ENCODE measurements around the gene C7. TPM values are rescaled to one million over a fixed set of nuclear protein-coding genes. Genes with fewer than 3 reads are reported as not detected.
A peak's percentile ranks its signal among the peaks of the same experiment; 100 is the strongest.
"Not testable (repeated sequence)": the region's sequence is repeated elsewhere in the genome, so short reads cannot be mapped to it uniquely, and the experiment has no call there.

C7 gene
- 11.7 and 22.3 TPM in 2 replicates for total RNA-seq (2021)
- Bru-seq, nascent RNA: percentile 52 among the genes with signal in this experiment
- BruChase-seq, experiment 1, labeled RNA remaining after a 2-hour chase: percentile 52 among the genes with signal in this experiment
- percentile 48 among the genes with signal in this experiment for BruChase-seq, experiment 2, labeled RNA remaining after a 6-hour chase
- long read RNA-seq, full-length matches to known transcripts: 56 of 76 reads
- long read RNA-seq, partial matches to known transcripts: 7 of 76 reads
- long read RNA-seq, other reads (novel, unspliced or antisense): 13 of 76 reads

- TF ChIP-seq EZH2 (IDR thresholded peaks at IDR 0.05; ENCODE audit: borderline replicate concordance, low read depth, low read length, poor library complexity, severe bottlenecking) (no peak), CTCF (conservative IDR thresholded peaks at IDR 0.05; ENCODE audit: low read depth, low read length) (no peak)
- no TSS peak for BruUV-seq (replicated peaks)
- POLR2A ChIA-PET (ENCODE audit: low non-redundant PET): no interaction called here
- intact Hi-C loops (cut with micrococcal nuclease; ENCODE audit: unreplicated experiment): loop anchor here (5.0 to 10.0 kb wide), 2 partner anchors 363 to 616 kb away; no protein-coding TSS in a partner anchor
- Histone ChIP-seq H3K9me3 (ENCODE audit: low read depth, low read length, poor library complexity, severe bottlenecking) (no peaks in the 10 kb centered on the region), H3K27me3 (replicated peaks; ENCODE audit: insufficient read depth, low read depth, low read length, poor library complexity) (no peaks in the 10 kb centered on the region), H3K4me3 (ENCODE audit: low read depth, low read length, poor library complexity, severe bottlenecking) (no peak within 1 kb of the TSS), H3K36me3 (ENCODE audit: insufficient read depth, low read length, poor library complexity, severe bottlenecking) (no peaks in the 10 kb centered on the region), H3K27ac (ENCODE audit: low read depth, low read length, poor library complexity, severe bottlenecking) (no peak within 1 kb of the TSS), H3K4me1 (ENCODE audit: insufficient read depth, low read length, poor library complexity, severe bottlenecking) (peaks cover 9% of the 10 kb centered on the region)
- CTCF ChIA-PET: no interaction called here
- DNase-seq (ENCODE audit: low spot score): peak; percentile 39
These were observed at the start of gene C7 for GRCh38 chr5:40909264-40909663. Gene C7, plus strand, starts transcription at chr5:40909497. Its CDS starts 114 bp downstream, at chr5:40909611.

- TF ChIP-seq CTCF (conservative IDR thresholded peaks at IDR 0.05; ENCODE audit: low read depth, low read length) (no peak), EZH2 (IDR thresholded peaks at IDR 0.05; ENCODE audit: borderline replicate concordance, low read depth, low read length, poor library complexity, severe bottlenecking) (no peak)
- Histone ChIP-seq H3K4me3 (ENCODE audit: low read depth, low read length, poor library complexity, severe bottlenecking) (no peak overlapping the region), H3K9me3 (ENCODE audit: low read depth, low read length, poor library complexity, severe bottlenecking) (peaks cover 3% of the 10 kb centered on the region), H3K27ac (ENCODE audit: low read depth, low read length, poor library complexity, severe bottlenecking) (no peak overlapping the region), H3K4me1 (ENCODE audit: insufficient read depth, low read length, poor library complexity, severe bottlenecking) (no peaks in the 10 kb centered on the region), H3K27me3 (replicated peaks; ENCODE audit: insufficient read depth, low read depth, low read length, poor library complexity) (no peaks in the 10 kb centered on the region), H3K36me3 (ENCODE audit: insufficient read depth, low read length, poor library complexity, severe bottlenecking) (no peaks in the 10 kb centered on the region)
- ChIA-PET CTCF (no interaction called here), POLR2A (ENCODE audit: low non-redundant PET) (no interaction called here)
- BruUV-seq (replicated peaks): no TSS peak
- intact Hi-C loops (cut with micrococcal nuclease; ENCODE audit: unreplicated experiment): no loop called here
- DNase-seq (ENCODE audit: low spot score): no peak
These were observed 48.6 kb upstream of the C7 start for GRCh38 chr5:40860711-40861110.

GRCh38 chr5:40865004-40865403 lies 44.3 kb upstream of the C7 start:
- CTCF ChIA-PET; POLR2A ChIA-PET (ENCODE audit: low non-redundant PET); intact Hi-C loops (cut with micrococcal nuclease; ENCODE audit: unreplicated experiment); H3K9me3 ChIP-seq (ENCODE audit: low read depth, low read length, poor library complexity, severe bottlenecking); H3K27me3 ChIP-seq (replicated peaks; ENCODE audit: insufficient read depth, low read depth, low read length, poor library complexity); H3K4me3 ChIP-seq (ENCODE audit: low read depth, low read length, poor library complexity, severe bottlenecking); DNase-seq (ENCODE audit: low spot score); H3K36me3 ChIP-seq (ENCODE audit: insufficient read depth, low read length, poor library complexity, severe bottlenecking); H3K4me1 ChIP-seq (ENCODE audit: insufficient read depth, low read length, poor library complexity, severe bottlenecking); BruUV-seq (replicated peaks): not testable (repeated sequence)
- H3K27ac ChIP-seq (ENCODE audit: low read depth, low read length, poor library complexity, severe bottlenecking): peak overlapping the region; percentile 29

- BruUV-seq (replicated peaks): no TSS peak
- CTCF ChIA-PET: no interaction called here
These were observed 42.5 kb upstream of the C7 start for GRCh38 chr5:40866844-40867243.

More at GRCh38 chr5:40866844-40867243, 42.5 kb upstream of the C7 start:
- Histone ChIP-seq H3K27me3 (replicated peaks; ENCODE audit: insufficient read depth, low read depth, low read length, poor library complexity) (no peaks in the 10 kb centered on the region), H3K4me1 (ENCODE audit: insufficient read depth, low read length, poor library complexity, severe bottlenecking) (peaks cover 9% of the 10 kb centered on the region), H3K9me3 (ENCODE audit: low read depth, low read length, poor library complexity, severe bottlenecking) (peaks cover 3% of the 10 kb centered on the region), H3K27ac (ENCODE audit: low read depth, low read length, poor library complexity, severe bottlenecking) (no peak overlapping the region), H3K36me3 (ENCODE audit: insufficient read depth, low read length, poor library complexity, severe bottlenecking) (no peaks in the 10 kb centered on the region), H3K4me3 (ENCODE audit: low read depth, low read length, poor library complexity, severe bottlenecking) (no peak overlapping the region)
- DNase-seq (ENCODE audit: low spot score): no peak
- intact Hi-C loops (cut with micrococcal nuclease; ENCODE audit: unreplicated experiment): no loop called here
- POLR2A ChIA-PET (ENCODE audit: low non-redundant PET): no interaction called here
- TF ChIP-seq EZH2 (IDR thresholded peaks at IDR 0.05; ENCODE audit: borderline replicate concordance, low read depth, low read length, poor library complexity, severe bottlenecking): no peak
- TF ChIP-seq CTCF (conservative IDR thresholded peaks at IDR 0.05; ENCODE audit: low read depth, low read length): no peak
